Stimulated activated CD4-positive, alpha-beta T cell treated with anti-CD3 and anti-CD28 coated beads, Interleukin-15, amount 100 ng/mL, for 24 hours (primary cell): Measurements from ENCODE around the gene MAPKAP1.
"Not testable (repeated sequence)": the region's sequence is repeated elsewhere in the genome, so short reads cannot be mapped to it uniquely, and the experiment has no call there.

Source experiments
- DNase-seq: peaks from one replicate; pipeline ENCODE4 v3.0.0-alpha.2; 2020

The MAPKAP1 gene

GRCh38 chr9:125405938-125406809 lies 300.8 kb downstream of the MAPKAP1 start:
- no peak for DNase-seq

DNA sequence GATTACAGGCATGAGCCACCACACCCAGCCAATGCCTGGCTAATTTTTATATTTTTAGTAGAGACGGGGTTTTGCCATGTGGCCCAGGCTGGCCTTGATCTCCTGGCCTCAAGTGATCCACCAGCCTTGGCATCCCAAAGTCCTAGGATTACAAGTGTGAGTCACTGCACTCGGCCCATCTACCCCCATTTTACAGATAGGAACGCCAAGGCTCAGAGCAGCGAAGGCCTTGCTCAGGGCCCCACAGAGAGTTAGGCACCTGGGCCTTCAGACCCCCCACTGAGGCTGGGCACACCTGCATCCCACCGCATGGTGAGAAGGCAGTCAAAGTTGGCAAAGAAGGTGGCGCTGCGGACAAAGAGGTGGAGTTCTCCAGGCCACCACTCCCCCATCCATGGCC lies 302.3 kb downstream of the MAPKAP1 start:
- DNase-seq: no peak

DNA sequence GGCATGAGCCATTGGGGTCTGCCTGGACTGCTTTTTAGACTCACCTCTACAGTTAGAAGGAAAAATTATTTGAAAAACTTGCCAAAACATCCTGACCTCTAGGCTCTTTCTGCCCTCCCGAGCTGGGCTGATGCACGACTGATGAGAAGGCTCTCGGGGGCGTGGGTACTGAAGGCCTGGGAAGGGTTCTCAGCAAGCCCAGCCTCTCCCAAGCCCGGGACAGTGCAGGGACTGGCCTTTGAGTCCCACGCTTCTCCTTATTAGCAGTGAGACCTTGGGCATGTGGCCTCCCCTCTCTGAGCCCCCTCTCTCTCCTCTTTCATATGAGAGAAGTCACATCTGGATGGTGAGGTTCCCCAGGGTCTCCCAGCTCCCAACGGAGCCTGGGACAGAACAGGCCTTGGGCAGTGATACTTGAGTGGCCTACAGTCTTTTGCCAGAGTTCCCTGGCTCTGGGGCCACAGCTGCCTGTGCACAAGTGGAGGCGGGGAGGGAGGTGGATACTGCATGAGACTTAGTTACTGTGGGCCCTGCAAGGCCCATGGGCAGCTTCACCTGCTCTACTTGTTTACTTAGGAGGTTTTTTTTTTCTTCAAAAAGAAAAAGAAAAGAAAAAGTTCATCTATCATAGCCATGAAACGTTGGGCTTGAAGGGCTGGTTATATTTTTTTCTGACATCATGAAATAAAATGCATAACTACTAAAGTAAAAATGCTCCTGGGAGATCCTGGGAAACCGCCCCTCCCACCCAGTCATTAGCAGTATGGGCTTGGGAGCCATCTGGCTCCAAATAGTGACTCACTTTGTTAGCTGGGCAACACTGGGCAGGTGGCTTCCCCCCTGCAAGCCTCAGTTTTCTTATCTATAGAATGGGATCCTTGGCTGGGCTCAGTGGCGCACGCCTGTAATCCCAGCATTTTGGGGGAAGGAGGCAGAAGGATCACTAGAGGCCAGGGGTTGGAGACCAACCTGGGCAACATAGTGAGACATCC lies 306.0 kb downstream of the MAPKAP1 start:
- no peak for DNase-seq

- not testable (repeated sequence) for DNase-seq
Observed at GRCh38 chr9:125400232-125400631, 306.8 kb downstream of the MAPKAP1 start.

DNA sequence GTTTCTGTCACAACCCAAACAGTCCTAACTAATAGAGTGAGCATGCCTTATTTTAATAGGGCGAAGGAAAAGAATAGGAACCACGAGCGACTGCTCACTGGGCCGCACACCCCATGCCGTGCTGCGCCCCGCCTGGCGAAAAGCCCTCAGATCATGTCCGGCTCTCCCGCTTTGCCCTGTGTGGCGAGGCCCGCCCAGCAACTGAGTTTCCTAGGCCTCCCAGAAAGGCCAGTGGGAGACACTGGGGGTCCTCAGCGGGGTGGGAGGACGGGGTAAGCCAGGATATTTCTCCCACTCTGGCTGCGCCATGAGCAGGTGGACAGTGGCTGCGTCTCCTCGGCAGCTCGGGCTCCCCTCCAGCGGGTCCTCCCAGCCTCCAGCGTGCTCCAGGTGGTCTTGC lies 307.3 kb downstream of the MAPKAP1 start:
- DNase-seq: no peak

DNA sequence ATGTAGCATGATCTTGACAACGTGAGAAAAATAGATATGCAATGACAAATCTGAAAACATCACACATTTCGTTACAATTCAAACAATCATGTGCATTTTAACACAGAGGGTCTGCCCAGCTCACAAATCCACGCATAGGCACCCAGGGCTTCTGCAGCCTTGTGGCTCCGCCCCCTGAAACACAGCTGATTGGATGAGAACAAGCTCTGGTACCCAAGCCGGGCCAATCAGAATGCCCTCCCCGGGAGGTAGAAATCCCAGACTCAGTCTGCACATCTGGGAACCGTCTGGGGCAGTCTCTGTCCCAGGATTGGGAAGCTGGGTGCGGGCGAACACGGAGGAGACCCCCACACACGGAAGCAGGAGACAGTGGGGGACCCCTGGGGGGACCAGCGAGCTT lies 307.8 kb downstream of the MAPKAP1 start:
- DNase-seq: no peak

DNA sequence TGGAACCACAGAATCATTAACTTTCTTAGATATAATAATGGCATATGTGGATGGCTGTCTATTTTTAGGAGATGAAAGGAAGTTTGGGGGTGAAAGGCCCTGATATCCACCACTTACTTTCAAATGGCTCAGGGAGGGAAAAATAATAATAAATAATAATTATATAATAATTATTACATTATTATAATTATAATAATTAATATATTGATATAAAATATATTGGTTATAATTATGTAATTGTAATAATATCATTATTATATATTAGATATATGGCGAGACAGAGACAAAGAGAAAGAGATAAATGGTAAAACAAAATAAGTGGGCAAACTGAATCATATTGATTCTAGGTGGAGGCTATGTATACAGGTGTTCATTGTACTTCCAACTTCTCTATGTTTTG lies 308.8 kb downstream of the MAPKAP1 start:
- no peak for DNase-seq

GRCh38 chr9:125397736-125398135 lies 309.3 kb downstream of the MAPKAP1 start:
- DNase-seq: no peak

DNA sequence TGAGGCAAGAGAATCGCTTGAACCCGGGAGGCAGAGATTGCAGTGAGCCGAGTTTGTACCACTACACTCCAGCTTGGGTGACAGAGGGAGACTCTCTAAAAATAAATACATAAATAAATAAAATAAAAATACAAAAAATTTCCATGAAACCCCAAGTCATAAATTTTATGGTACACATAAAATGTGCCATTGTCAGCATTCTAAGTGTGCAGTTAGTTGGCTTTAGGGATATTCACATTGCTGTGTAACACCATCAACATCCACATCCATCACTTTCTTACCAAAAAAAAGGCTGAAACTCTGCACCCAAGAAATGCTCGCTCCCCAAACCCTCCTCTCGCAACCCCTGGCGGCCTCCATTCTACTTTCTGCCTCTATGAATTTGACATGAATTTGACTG lies 310.2 kb downstream of the MAPKAP1 start:
- no peak for DNase-seq

DNA sequence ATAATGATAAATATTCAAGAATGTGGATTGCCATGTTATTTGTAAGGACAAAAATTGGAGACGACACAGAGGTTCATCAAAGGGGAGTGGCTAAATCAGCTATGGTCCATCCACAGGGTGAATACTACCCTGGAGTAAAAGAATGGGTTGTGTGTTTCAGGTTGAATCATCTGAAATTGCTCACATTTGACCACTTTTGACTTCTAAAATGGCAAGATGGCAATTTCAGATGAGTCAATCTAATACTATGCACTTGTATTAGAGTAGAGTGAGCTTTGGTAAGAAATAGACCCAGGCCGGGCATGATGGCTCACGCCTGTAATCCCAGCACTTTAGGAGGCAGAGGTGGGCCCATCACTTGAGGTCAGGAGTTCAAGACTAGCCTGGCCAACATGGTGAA lies 313.6 kb downstream of the MAPKAP1 start:
- no peak for DNase-seq

DNA sequence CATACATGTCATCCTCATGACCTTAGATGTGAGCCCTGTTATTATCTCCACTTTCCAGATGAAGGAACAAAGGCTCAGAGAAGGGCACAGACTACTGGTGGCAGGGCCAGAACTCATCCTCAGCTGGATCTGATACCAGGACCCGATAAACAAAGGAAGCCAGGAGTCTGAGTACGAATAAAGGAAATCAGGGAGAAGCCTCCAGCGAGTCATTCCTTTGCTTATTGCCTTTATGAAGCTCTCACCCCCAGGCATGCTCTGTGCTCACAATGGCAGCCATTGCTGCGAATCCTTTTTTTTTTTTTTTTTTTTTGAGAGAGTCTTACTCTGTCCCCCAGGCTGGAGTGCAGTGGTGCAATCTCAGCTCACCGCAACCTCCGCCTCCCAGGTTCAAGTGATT lies 315.3 kb downstream of the MAPKAP1 start:
- no peak for DNase-seq

DNA sequence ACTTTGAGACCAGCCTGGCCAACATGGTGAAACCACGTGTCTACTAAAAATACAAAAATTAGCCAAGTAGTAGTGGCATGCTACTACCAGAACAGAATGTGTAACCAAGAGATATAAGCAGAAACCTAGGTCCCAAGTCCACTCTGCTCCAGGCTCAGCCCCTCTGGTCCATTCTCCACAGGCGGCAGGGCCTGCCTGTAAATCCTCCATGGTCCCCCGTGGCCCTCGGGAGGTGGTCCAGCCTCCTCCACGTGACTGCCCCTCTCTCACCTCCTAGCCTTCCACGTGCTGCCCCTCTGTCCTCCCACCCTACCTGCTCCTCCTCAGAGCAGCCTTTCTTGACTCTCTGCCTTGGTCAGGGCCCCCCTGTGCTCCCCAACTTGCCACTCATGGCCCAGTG lies 318.0 kb downstream of the MAPKAP1 start:
- no peak for DNase-seq

- DNase-seq: no peak
Observed at GRCh38 chr9:125387861-125388524, 319.0 kb downstream of the MAPKAP1 start.
